HG03045 (cell line): Measurements from ENCODE around the gene TRIM72.
"Not testable (repeated sequence)": the region's sequence is repeated elsewhere in the genome, so short reads cannot be mapped to it uniquely, and the experiment has no call there.

Source experiments
- ATAC-seq: cut with Tn5 transposase; IDR thresholded peaks from one replicate; pipeline ENCODE4 v1.9.1; 2021; ENCODE audit warnings: mild to moderate bottlenecking, moderate library complexity; ENCODE audit not compliant: unreplicated experiment

TRIM72 gene

DNA sequence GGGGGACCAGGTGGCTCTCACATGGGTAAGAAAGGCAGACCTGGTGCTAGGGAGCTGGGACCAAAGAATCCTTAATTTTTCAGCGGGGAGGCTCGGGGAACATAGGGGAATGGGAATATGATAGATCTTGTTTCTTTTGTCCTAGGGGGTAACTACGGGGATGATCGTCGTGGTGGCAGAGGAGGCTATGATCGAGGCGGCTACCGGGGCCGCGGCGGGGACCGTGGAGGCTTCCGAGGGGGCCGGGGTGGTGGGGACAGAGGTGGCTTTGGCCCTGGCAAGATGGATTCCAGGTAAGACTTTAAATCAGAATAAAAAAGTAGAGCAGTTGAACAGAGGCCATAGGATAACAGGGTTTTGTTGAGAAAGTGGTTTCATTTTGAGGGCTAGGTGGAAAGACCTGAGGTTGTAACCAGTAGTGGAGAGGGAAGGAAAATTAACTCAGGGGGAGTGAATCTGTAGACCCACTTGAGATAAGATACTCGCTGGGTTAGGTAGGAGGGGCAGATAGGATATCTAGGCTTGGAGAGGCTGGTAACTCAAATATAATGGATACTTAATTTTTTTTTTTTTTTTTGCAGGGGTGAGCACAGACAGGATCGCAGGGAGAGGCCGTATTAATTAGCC lies 23.0 kb upstream of the TRIM72 start:
- ATAC-seq, result no peak

DNA sequence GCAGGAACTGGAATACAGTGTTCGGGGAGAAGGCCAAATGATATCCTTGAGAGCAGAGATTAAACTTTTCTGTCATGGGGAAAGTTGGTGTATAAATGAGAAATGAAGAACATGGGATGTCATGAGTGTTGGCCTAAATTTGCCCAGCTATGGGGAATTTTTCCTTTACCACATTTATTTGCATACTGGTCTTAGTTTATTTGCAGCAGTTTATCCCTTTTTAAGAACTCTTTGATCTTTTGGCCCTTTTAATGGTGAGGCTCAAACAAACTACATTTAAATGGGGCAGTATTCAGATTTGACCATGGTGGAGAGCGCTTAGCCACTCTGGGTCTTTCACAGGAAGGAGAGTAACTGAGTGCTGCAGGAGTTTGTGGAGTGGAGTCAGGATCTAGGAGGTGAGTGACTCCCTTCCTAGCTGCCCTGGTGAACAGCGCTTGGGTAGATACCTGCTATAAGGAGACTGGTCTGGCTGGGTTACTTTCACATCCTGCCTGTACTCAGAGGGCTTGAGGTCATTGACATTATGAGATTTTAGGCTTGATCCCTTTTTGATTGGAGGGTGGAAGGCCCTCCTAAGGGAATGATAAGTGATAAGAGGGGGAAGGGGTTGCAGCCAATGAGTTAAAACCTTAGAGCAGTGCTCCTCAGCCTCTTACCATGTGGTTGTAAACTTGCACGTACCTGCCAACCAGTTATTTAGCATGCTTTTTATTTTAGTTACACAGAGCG lies 22.1 kb upstream of the TRIM72 start:
- ATAC-seq, result no peak

DNA sequence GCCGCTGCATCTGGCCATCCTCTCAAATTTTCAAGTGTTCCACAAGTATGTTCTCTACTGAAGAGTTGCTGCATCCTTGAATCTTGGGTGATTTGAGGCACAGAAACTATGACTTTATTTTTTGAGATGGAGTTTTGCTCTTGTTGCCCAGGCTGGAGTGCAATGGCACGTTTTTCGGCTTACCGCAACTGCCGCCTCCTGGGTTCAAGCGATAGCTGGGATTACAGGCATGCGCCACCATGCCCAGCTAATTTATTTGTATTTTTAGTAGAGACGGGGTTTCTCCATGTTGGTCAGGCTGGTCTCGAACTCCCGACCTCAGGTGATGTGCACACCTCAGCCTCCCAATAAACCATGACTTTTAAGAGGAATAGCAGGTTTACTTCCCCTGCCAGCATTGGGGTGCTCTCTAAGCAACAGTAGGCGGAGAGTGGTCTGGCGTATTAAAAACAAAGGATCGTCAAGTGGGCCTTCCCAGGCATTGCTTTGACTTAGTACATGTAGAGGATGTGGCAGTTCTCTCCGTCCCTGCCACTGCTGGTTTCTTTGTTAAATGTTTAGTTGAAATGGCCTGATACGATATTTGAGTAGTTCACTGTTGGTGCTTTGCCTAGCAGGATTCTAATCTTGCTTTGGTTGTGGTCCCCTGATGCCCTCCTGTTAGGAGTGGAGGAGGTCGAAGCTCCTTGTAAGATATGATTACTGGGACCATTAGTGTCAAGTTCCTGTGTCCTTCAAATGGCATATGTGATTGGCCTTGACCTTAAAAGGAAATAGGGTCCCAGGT lies 20.9 kb upstream of the TRIM72 start:
- ATAC-seq, result no peak

DNA sequence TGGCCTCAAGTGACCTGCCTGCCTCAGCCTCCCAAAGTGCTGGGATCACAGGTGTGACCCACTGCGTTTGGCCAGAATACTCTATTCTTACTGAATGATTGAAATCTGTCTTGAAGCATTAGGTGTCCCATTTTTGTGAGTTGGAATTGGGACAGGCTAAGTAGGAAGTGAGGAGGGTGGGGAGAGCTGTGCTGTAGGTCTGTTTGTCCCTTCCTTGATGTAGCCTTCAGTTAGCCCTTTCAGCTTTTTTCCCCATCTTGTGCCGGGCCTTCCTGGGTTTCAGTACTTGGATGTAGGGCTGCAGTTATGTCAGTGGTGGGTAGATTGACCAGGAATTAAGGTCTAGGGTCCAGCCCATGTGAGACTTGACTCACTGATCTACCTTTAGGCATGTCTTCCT lies 20.0 kb upstream of the TRIM72 start:
- no peak for ATAC-seq

- ATAC-seq, result no peak
Measured at GRCh38 chr16:31194898-31195297, 19.0 kb upstream of the TRIM72 start.

GRCh38 chr16:31195861-31196260 lies 18.1 kb upstream of the TRIM72 start:
- not testable (repeated sequence) for ATAC-seq

DNA sequence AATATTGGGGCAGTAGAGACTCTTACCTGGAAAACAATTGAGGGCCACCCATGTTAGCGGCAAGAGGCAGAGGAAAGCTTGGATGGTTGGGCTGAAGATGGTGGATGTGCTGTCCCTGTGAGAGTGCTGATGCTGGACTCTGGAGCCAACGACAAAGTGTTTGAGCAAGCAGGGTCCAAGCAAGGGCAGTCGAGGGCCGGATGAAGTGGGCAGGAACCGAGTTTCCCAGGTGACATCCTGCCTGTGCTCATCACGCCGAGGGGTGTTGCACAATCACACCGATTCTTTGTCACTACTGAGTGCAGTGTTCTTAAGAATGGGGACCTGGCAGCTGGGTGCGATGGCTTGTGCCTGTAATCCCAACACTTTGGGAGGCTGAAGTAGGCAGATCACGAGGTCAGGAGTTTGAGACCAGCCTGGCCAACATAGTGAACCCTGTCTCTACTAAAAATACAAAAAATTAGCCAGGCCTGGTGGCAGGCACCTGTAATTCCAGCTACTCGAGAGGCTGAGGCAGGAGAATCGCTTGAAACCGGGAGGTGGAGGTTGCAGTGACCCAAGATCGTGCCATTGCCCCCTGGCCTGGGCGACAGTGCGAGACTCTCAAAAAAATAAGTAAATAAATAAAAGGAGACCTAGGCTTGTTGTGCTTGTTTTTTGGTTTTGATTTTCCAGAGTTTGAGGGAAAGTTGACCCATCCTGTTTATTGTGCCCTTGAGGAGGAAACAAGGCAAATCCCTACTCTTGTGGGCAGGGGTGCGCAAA lies 17.4 kb upstream of the TRIM72 start:
- no peak for ATAC-seq

DNA sequence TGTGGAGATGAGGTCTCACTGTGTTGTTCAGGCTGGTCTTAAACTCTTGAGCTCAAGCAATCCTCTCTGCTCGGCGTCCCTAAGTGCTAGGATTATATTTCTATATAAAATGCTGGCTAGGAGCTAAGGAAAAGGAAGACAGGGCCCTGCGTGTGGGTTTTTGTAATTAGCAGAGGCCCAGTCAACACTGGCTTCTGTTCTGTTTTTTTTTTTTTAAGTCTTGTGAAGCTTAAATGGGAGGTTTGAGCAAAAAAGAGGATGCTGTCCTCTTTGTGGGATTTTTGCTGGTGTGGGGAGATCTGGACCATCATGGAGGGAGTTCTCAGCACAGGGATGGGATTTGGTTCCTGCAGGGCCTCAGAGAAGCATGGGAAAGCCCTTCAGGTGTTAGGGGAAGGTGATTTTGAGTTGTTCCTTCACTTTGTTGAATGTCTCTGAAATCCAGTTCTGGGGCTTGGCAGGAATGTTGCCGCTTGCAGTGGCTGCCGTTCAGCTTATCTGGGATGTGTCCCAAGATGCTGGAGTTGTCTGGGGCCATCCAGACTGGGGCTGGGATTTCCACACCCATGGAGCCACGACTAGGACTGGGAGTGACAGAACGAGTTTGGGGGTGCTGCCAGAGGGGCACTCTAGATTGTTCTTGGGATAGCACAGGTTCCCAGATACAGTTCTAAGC lies 15.6 kb upstream of the TRIM72 start:
- no peak for ATAC-seq

DNA sequence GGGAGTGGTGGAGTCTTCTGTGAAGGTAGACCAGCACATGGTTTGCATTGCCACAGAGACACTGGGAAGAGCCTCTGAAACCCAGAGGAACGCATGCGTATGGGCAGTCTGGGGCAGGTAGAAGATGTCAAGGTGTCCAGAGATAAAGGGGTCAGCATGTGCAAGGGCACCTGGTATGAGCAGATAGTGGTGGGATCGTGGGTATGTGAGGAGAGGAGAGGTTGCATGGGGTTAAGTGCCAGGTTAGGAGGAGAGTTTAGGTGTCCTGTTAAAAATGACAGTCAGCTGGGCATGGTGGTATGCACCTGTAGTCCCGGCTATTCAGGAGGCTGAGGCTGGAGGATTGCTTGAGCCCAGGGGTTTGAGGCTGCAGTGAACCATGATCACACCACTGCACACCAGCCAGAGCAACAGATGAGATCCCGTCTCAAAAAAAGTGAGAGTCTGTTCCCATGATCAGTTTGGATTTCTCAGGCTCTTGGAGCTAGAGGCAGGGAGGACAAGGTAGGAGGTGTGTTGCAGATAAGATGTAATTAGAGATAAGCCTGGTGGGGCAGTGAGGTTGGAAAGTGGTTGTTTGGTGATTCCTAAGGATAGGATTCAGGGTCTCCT lies 14.4 kb upstream of the TRIM72 start:
- no peak for ATAC-seq

- not testable (repeated sequence) for ATAC-seq
Measured at GRCh38 chr16:31200111-31200510, 13.8 kb upstream of the TRIM72 start.

DNA sequence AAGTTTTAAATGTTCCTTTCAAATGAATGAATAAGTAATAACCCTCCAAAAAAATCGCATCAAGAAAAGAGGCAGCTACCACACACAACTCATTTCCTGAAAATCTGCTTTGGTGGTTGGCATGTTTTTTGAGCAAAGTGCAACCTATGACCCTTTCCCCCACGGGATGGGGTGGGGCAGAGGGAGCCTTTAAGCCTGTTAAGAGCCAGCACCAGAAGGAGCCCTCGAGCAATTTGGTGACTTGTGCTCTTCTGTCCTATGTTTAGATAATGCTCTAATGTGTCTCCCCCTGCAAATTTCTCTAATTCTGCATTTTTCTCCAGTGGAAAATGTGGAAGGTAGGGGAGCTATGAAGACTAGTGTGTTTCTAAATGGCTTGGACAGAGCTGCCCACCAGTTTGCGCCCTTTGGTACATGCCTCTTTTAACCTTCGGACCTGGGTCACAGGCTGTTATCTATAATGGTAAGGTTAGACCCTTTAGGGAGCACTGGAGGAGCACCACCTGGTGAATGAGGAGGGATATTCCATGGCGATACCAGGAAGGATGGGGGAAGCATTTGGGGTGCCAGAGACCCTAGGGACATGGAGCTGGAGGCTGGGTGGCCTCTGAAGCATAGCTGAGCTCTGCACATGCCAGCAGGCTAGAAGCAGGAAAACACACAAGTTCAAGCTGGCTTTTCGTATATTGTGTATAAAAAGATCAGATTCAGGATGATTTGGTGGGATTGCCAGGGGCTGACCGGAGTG lies 12.9 kb upstream of the TRIM72 start:
- no peak for ATAC-seq

DNA sequence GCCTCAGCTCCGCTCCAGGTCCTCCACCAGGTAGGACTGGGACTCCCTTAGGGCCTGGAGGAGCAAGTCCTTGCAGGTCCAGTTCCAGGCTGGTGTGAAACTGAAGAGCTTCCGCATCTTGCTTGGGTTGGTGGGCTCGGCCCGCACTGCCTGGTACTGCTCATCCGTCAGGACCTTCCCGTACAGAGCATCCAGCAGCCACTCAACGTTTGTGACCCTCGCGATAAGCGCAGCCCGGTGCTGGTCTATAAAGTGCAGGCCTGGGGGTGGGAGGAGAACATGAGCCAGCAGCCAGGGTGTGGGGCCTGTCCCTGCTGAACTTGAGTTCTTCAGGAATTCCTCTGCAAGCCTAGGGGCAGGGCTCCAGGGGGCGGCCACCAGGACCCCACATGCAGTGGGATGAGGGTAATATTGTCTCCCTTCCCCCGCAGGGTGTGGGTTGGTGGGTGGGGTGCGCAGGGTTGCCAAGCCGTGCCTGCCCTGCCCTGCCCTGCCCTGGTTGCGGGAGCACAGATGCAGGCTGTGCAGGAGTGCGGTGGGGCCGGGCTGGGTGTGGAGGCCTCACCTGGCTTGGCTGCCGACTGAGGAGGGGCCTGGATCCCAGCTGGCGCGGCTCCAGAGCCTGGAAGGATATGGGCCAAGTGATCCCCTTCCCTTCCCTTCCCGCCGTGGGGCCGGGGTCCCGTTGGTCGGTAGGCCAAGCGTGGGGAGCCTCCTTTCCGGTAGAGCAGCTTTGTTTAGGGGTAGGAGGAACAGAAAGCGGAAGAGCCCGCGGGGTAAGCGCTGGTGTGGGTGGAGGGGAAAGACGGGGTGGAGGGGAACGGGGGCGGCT lies 12.1 kb upstream of the TRIM72 start:
- peak; percentile 37 for ATAC-seq

GRCh38 chr16:31202414-31203375 lies 11.2 kb upstream of the TRIM72 start, which contains the start of gene PYCARD:
TSS of gene PYCARD (minus strand) at chr16:31202760. CDS start at chr16:31202690, 70 bp downstream.
- peak; percentile 36 for ATAC-seq

DNA sequence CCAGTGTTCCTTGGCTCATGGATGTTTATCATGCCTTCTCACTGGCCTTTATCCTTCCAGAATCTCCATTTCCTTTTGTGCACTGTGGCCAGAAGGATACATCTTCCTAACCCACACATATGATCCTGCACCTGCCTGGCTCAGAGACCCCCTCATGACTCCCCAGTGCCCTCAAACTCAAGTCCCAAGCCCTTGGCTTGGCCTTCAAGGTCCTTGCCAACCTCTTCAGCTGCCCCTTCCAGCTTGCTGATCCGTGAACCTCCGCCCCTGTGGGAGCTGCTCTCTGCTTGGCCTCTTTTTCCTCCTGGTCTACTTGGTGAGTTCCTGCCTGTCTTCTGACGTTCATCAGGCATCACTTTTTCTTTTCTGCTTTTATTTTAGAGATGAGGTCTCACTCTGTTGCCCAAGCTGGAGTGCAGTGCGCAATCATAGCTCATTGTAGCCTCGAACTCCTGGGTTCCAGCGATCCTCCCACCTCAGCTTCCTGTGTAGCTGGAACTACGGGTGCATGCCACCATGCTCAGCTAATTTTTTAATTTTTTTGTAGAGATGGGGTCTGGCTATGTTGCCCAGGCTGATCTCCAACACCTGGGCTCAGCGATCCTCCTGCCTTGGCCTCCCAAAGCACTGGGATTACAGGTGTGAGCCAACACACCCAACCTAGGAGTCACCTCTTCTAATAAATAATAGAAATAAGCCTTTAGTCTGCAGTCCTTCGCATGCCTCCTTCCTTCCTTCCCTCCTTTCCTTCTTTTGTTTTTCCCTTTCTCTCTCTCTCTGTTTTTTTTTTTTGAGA lies 8.8 kb upstream of the TRIM72 start:
- ATAC-seq, result no peak

DNA sequence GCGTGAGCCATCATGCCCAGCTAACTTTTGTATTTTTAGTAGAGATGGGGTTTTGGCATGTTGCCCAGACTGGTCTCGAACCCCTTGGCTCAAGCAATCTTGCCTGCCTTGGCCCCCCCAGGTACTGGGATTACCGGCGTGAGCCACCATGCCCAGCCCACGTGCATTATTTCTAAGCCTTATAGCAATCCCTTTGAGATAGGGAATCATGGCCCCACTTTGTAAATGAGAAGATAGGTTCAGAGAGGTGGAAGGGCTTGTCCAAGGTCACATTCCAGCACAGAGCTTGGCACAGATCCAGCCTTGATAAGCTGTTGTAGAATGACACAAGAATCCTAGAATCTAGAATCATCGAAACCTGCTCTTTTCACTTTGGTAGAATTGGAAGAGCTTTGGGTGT lies 7.1 kb upstream of the TRIM72 start:
- ATAC-seq, result no peak

DNA sequence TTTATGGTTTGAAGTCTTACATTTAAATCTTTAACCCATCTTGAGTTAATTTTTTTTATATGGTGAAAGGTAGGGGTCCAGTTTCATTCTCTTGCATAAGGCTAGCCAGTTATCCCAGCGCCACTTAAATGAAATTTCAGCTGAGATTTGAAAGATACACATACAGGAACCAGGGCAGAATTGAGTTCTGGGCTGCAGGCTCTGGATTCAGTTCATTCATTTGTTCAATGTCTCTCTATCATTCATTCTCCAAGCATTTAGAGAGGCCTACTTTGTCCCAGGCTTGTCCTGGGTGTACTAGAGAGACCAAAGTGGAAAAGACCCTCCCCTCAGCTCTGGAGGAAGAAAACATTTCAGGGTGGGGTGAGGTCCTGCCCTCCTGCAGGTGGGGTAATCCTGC lies 577 bp upstream of the TRIM72 start:
- no peak for ATAC-seq
